Skin of body (tissue), 2 donors: ENCODE measurements around the gene COPG1. TPM values are rescaled to one million over a fixed set of nuclear protein-coding genes. Genes with fewer than 3 reads are reported as not detected.
"Not testable (repeated sequence)": the region's sequence is repeated elsewhere in the genome, so short reads cannot be mapped to it uniquely, and the experiment has no call there.

Experiments
- DNase-seq: peaks from one replicate; lab custom pipeline; 2025; lab: John Stamatoyannopoulos, UW
- total RNA-seq: library from RNA; depleted of rRNA; stranded (reverse); fragments of >200 nt; gene quantifications from one replicate; pipeline ENCODE4 v1.2.3, GENCODE V29; 2014

The COPG1 gene
- total RNA-seq, 1 donor from 2014 or later: 130 TPM

- DNase-seq: no peak
Measured at GRCh38 chr3:129239991-129240390, 9.4 kb upstream of the COPG1 start.

- no peak for DNase-seq
Measured at GRCh38 chr3:129240436-129240835, 9.0 kb upstream of the COPG1 start.

GRCh38 chr3:129245141-129245540, 4.3 kb upstream of the COPG1 start:
- DNase-seq: no peak

- DNase-seq: peak; percentile 47
Measured at GRCh38 chr3:129245641-129246306, 3.6 kb upstream of the COPG1 start.

GRCh38 chr3:129246636-129247035, 2.8 kb upstream of the COPG1 start:
- no peak for DNase-seq

- DNase-seq: no peak
Measured at GRCh38 chr3:129248286-129248979, 973 bp upstream of the COPG1 start.

GRCh38 chr3:129252748-129253147, 3.3 kb downstream of the COPG1 start:
- DNase-seq: no peak

GRCh38 chr3:129254536-129255230, 5.3 kb downstream of the COPG1 start:
- no peak for DNase-seq

- no peak for DNase-seq
Measured at GRCh38 chr3:129256270-129256669, 6.9 kb downstream of the COPG1 start.

GRCh38 chr3:129257609-129258008, 8.2 kb downstream of the COPG1 start:
- no peak for DNase-seq

- DNase-seq: no peak
Measured at GRCh38 chr3:129259612-129260477, 10.4 kb downstream of the COPG1 start.

GRCh38 chr3:129260606-129261005, 11.2 kb downstream of the COPG1 start:
- no peak for DNase-seq

- DNase-seq: no peak
Measured at GRCh38 chr3:129261894-129262293, 12.5 kb downstream of the COPG1 start.

GRCh38 chr3:129263161-129263910, 13.9 kb downstream of the COPG1 start:
- DNase-seq: no peak

- not testable (repeated sequence) for DNase-seq
Measured at GRCh38 chr3:129264994-129265393, 15.6 kb downstream of the COPG1 start.

GRCh38 chr3:129266651-129267050, 17.2 kb downstream of the COPG1 start:
- no peak for DNase-seq

GRCh38 chr3:129268396-129268795, 19.0 kb downstream of the COPG1 start:
- no peak for DNase-seq

GRCh38 chr3:129271674-129272073, 22.3 kb downstream of the COPG1 start:
- DNase-seq: no peak

GRCh38 chr3:129276385-129276784, 27.0 kb downstream of the COPG1 start:
- DNase-seq: no peak

- peak; percentile 67 for DNase-seq
Measured at GRCh38 chr3:129277829-129278271, 28.4 kb downstream of the COPG1 start.
